GM18505 (cell line): ENCODE measurements around the gene SYNE2.

Experiments used
- ATAC-seq: cut with Tn5 transposase; IDR thresholded peaks from one replicate; pipeline ENCODE4 v1.9.1; 2021; ENCODE audit not compliant: unreplicated experiment
- POLR2A ChIP-seq: IDR thresholded peaks from 4 replicates; pipeline ENCODE4 v1.6.1; 2011; ENCODE audit warnings: borderline replicate concordance; ENCODE audit not compliant: insufficient read depth, insufficient read length; ENCODE audit errors: extremely low read depth

SYNE2 gene

GRCh38 chr14:63910583-63911363 is 58.0 kb downstream of the SYNE2 start:
- no peak for ATAC-seq
- no peak for TF ChIP-seq POLR2A

DNA sequence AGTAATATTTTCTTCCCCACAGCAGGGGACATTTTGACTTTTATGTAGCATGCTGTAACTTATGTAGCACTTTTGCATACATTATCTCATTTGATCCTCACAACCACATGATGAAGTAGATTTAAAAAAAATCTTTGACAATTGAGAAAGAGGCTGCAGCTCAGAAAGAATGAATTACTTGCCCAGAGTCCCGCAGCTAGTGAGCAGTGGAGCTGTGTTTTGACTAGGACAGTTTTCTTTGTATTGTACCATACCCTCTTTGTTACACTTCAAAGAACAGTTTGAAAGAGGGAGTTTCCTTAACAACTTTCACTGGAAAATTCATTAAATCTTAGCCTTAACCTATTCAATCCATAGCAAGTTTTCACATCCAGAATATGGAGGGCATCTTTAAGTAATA is 58.6 kb downstream of the SYNE2 start:
- ATAC-seq = no peak
- no peak for TF ChIP-seq POLR2A

DNA sequence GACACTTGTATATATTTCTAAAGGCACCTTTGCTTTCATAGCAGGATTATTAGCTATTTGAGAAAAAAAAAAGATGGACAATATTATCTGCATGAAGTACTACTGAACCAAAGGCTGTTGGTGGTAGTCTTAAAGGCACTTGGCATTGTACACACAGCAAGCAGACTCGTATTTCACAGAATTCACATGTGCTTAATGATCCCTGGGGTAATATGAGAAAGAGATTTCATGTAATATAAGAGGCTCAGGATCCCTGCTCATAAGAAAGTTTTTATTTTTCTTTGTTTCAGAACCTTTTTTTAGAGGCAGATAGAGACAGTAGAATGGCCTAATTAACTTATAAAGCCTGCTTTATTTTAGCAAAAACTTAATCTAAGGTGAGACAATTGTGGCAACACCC is 59.5 kb downstream of the SYNE2 start:
- ATAC-seq = no peak
- no peak for TF ChIP-seq POLR2A

DNA sequence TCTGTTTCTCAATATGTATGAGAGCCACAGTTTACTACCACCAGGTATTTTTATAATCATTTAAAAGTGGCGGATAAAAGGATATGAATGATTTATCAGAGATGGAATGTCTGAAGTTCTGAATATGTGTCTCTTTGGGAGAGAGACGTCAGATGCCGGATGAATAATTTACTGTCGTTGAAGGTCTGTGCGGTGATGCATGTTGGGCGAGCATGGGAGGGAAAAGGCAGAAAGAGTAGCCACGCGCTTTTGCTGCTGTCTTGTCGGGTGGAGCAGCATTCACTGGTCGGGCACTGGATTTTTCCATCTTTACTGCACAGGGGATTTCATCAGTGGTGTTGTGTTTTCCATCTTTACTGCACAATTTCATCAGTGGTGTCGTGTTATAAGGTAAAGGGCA is 65.6 kb downstream of the SYNE2 start:
- ATAC-seq = no peak

GRCh38 chr14:63922696-63923421 is 70.1 kb downstream of the SYNE2 start:
- no peak for ATAC-seq
- no peak for TF ChIP-seq POLR2A

More for the DNA sequence above, 65.6 kb downstream of the SYNE2 start:
- TF ChIP-seq POLR2A = no peak

DNA sequence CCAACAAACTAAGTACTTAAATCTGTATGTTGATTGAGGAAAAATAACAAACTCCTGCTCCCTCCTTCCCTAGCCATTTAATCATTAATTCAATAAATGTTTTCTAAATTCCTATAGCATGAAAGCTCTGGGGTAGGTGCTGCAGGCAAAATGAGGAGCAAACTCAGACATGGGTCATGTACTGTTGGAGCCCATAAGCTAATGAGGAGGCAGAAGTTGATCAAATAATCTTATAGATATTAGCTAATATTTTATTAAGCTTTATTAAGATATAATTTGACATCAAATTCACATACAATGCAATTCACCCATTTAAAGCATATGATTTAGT is 70.6 kb downstream of the SYNE2 start:
- TF ChIP-seq POLR2A = no peak
- ATAC-seq = no peak

GRCh38 chr14:63924375-63924774 is 71.6 kb downstream of the SYNE2 start:
- ATAC-seq = no peak
- no peak for TF ChIP-seq POLR2A

GRCh38 chr14:63926641-63927040 is 73.8 kb downstream of the SYNE2 start:
- no peak for ATAC-seq
- TF ChIP-seq POLR2A = no peak

DNA sequence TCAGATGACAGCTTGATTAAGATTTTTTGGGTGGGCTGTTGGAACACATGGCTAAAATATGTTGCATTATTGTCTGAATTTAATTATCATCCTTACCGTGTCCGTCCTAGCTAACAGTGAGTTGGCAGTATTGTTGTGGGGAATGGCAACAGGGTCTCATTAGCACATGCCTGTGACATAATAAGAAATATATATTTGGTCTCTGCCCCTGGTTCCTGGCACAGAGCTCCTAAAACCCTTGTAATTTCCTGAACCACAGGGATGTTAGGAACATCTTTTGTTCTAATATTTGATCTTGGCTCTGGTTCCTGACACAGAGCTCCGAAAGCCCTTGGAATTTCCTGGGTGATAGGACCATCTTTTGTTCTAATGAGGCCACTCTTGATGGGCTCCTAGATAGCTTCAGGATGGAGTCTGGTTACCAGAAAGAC is 76.0 kb downstream of the SYNE2 start:
- no peak for ATAC-seq
- TF ChIP-seq POLR2A = no peak

DNA sequence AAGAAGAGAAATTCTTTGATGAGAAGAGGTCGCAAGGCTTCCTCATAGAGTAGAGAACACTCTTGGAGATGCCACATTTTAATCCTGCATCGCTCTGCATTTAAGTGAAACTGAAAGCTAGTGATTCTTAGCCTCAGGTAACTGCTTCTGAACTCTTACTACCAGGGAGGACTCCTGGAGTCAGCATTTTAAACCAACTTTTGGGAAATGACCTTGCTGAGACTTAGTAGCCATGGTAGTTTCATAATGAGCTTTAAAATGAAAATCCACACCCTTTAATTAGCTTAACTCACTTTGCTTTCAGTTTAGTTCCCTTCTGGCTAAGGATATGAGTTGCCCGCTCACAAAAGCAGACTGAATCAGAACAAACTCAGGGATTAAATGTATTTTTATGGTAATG is 80.3 kb downstream of the SYNE2 start:
- no peak for ATAC-seq
- TF ChIP-seq POLR2A = no peak

- TF ChIP-seq POLR2A = no peak
- ATAC-seq = no peak
Observed at GRCh38 chr14:63933711-63934110, 80.9 kb downstream of the SYNE2 start.

GRCh38 chr14:63938198-63939005 is 85.6 kb downstream of the SYNE2 start:
- ATAC-seq = peak; percentile 58
- no peak for TF ChIP-seq POLR2A

- no peak for ATAC-seq
- TF ChIP-seq POLR2A = no peak
Observed at GRCh38 chr14:63939006-63939270, 86.1 kb downstream of the SYNE2 start.

- ATAC-seq = no peak
- no peak for TF ChIP-seq POLR2A
Observed at GRCh38 chr14:63940387-63940786, 87.6 kb downstream of the SYNE2 start.
